Measurements from ENCODE around the gene TEN1. TPM values are rescaled to one million over a fixed set of nuclear protein-coding genes. Genes with fewer than 3 reads are reported as not detected.
A peak's percentile ranks its signal among the peaks of the same experiment; 100 is the strongest.

The TEN1 gene
- total RNA-seq, 1 experiment from 2014 or later, result 58.3 TPM

DNA sequence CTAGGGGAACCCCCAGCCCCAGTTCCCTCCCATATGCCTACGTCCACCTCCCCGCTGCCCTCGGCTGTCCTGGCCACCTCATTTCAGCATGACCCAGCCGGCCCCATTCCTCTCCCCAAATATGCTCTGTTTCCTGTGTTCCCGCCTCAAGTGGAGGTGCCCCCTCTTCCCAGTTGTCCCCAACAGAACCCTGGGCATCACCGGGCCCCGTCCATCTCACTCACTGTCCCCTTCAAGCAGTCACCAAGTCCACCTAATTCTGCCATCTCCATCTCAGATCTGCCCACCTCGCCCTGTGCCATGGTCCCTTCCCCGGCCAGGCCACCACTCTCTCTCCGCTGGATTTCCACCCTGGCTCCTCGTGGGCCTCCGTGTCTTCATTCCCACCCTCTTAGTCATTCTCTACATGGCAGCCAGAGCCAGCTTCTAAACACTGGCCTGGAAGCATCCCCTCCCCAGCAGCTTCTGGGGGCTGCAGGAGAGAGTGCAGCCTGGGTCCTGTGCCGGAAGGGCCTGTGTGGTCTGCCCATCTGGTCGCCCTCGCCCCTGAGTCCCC lies 34.4 kb downstream of the TEN1 start:
- Histone ChIP-seq H3K79me2 (ENCODE audit: low read length) (no peaks in the 10 kb centered on the region), H3K9me2 (replicated peaks; ENCODE audit: low read length) (no peaks in the 10 kb centered on the region), H3K9ac (ENCODE audit: low read length) (no peak overlapping the region), H2AFZ (ENCODE audit: low read length) (no peak overlapping the region), H3K27me3 (ENCODE audit: low read length) (no peaks in the 10 kb centered on the region), H3K4me2 (ENCODE audit: low read length) (no peak overlapping the region), H3K4me1 (ENCODE audit: insufficient read depth, low read length) (no peaks in the 10 kb centered on the region), H4K20me1 (ENCODE audit: low read length) (no peaks in the 10 kb centered on the region), H3K36me3 (ENCODE audit: low read depth, low read length) (peaks cover 30% of the 10 kb centered on the region), H3F3A (ENCODE audit: low read length, unreplicated experiment) (no peaks in the 10 kb centered on the region), H3K27ac (ENCODE audit: low read length) (no peak overlapping the region), H3K4me3 (ENCODE audit: low read length) (no peak overlapping the region), H3K9me3 (ENCODE audit: low read length) (no peaks in the 10 kb centered on the region)
- DNase-seq (no peak), ATAC-seq (no peak)
- no peak for TF ChIP-seq CTCF (conservative IDR thresholded peaks at IDR 0.05; ENCODE audit: low read depth, low read length)
- no peak for TF ChIP-seq EZH2 (IDR thresholded peaks at IDR 0.05; ENCODE audit: low read length, unreplicated experiment)
- TF ChIP-seq EZH2phosphoT487 (IDR thresholded peaks at IDR 0.05; ENCODE audit: borderline replicate concordance, low read length), result no peak
- no TSS peak for BruUV-seq (replicated peaks)
- ChIA-PET POLR2A (ENCODE audit: unreplicated experiment) (interaction anchor here (0.6 kb wide), 1 partner anchor 1595 kb away, joined by 5 read pairs; no protein-coding TSS in a partner anchor), CTCF (interaction anchor here (0.5 to 1.4 kb wide), 4 partner anchors 19 to 284 kb away, joined by 3 to 6 read pairs (median 4); no protein-coding TSS in a partner anchor)
- intact Hi-C loops (cut with micrococcal nuclease), result loop anchor here (5.0 kb wide), 1 partner anchor 284 kb away; no protein-coding TSS in a partner anchor

DNA sequence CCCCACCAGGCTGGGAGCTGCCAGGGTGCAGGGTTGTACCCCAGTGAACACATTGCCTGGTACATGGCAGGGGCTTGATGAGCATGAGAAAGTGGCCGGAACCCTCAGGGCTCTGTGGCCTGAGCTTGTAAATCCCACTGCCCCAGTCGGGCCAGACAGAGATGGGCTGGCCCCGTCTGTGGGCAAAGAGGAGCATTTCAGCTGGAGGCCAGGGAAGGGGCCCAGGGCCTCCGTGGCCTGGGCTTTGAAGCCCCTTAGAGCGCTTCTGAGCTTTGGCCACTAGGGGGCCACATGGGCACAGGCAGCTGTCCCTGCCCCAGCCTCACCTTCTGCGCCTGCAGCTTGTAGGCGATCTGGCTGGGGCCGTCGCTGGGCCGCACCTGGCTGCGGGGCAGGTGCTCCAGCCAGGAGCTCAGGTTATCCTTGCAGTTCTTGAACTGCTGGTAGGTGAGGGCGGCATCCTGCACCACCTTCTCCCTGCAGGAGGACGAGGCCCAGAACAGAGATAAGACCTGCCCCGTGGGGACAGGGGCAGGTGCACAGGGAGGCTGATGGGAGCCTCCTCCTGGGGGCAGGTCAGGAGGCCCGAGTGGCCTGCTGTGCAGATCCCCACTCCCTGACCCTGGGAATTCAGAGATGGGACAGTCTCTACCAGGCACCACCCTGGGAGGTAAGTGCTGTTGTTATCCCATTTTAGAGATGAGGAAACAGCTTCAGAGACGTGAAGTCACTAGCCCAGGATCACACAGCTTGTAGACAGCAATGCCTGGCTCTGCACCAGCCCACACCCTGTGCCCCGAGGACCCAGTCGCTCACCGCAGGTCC lies 35.3 kb downstream of the TEN1 start:
- intact Hi-C loops (cut with micrococcal nuclease), result loop anchor here (2.0 to 5.0 kb wide), 2 partner anchors 42 to 283 kb away; no protein-coding TSS in a partner anchor
- no peaks in the 10 kb centered on the region for H3K27me3 ChIP-seq (ENCODE audit: low read length)
- ATAC-seq, result peak; percentile 95
- no peaks in the 10 kb centered on the region for H3K4me1 ChIP-seq (ENCODE audit: insufficient read depth, low read length)
- no peak overlapping the region for H3K4me3 ChIP-seq (ENCODE audit: low read length)
- CTCF ChIA-PET, result interaction anchor here (0.5 to 1.4 kb wide), 10 partner anchors 9 to 283 kb away, joined by 3 to 16 read pairs (median 4); no protein-coding TSS in a partner anchor
- no peak overlapping the region for H3K4me2 ChIP-seq (ENCODE audit: low read length)
- no peak overlapping the region for H2AFZ ChIP-seq (ENCODE audit: low read length)
- peak; percentile 98 for TF ChIP-seq CTCF (conservative IDR thresholded peaks at IDR 0.05; ENCODE audit: low read depth, low read length)
- TF ChIP-seq EZH2phosphoT487 (IDR thresholded peaks at IDR 0.05; ENCODE audit: borderline replicate concordance, low read length), result no peak
- H3K9ac ChIP-seq (ENCODE audit: low read length), result no peak overlapping the region
- no peaks in the 10 kb centered on the region for H3K79me2 ChIP-seq (ENCODE audit: low read length)
- peaks cover 30% of the 10 kb centered on the region for H3K36me3 ChIP-seq (ENCODE audit: low read depth, low read length)
- H3K27ac ChIP-seq (ENCODE audit: low read length), result no peak overlapping the region
- BruUV-seq (replicated peaks), result no TSS peak
- POLR2A ChIA-PET (ENCODE audit: unreplicated experiment), result interaction anchor here (0.6 kb wide), 1 partner anchor 1596 kb away, joined by 5 read pairs; no protein-coding TSS in a partner anchor
- peak; percentile 79 for DNase-seq
- H3K9me3 ChIP-seq (ENCODE audit: low read length), result no peaks in the 10 kb centered on the region
- H3K9me2 ChIP-seq (replicated peaks; ENCODE audit: low read length), result no peaks in the 10 kb centered on the region
- no peaks in the 10 kb centered on the region for H3F3A ChIP-seq (ENCODE audit: low read length, unreplicated experiment)
- H4K20me1 ChIP-seq (ENCODE audit: low read length), result no peaks in the 10 kb centered on the region
